HG03135 (cell line): ENCODE measurements around the gene PEX5L.
"Not testable (repeated sequence)": the region's sequence is repeated elsewhere in the genome, so short reads cannot be mapped to it uniquely, and the experiment has no call there.

Experiments used
- ATAC-seq: cut with Tn5 transposase; IDR thresholded peaks from one replicate; pipeline ENCODE4 v1.9.1; 2021; ENCODE audit warnings: mild to moderate bottlenecking, moderate library complexity; ENCODE audit not compliant: unreplicated experiment

The PEX5L gene

GRCh38 chr3:180036671-180037455, at the start of gene PEX5L:
Gene PEX5L (minus strand): TSS chr3:180036937. CDS start chr3:180036599, 338 bp downstream.
- peak; percentile 88 for ATAC-seq

- no peak for ATAC-seq
Measured at GRCh38 chr3:180085122-180085710, 48.5 kb upstream of the PEX5L start.

GRCh38 chr3:180082699-180083098, 46.0 kb upstream of the PEX5L start:
- ATAC-seq, result no peak

GRCh38 chr3:180078592-180078991, 41.9 kb upstream of the PEX5L start:
- ATAC-seq, result no peak

- ATAC-seq, result no peak
Measured at GRCh38 chr3:180073561-180073960, 36.8 kb upstream of the PEX5L start.

GRCh38 chr3:180072786-180073185, 36.0 kb upstream of the PEX5L start:
- no peak for ATAC-seq

GRCh38 chr3:180070925-180071324, 34.2 kb upstream of the PEX5L start:
- ATAC-seq, result no peak

GRCh38 chr3:180068023-180068422, 31.3 kb upstream of the PEX5L start:
- no peak for ATAC-seq

GRCh38 chr3:180066598-180066997, 29.9 kb upstream of the PEX5L start:
- ATAC-seq, result no peak

- no peak for ATAC-seq
Measured at GRCh38 chr3:180063783-180064182, 27.0 kb upstream of the PEX5L start.

GRCh38 chr3:180062771-180063170, 26.0 kb upstream of the PEX5L start:
- no peak for ATAC-seq

GRCh38 chr3:180059356-180059755, 22.6 kb upstream of the PEX5L start:
- no peak for ATAC-seq

- ATAC-seq, result no peak
Measured at GRCh38 chr3:180058238-180058637, 21.5 kb upstream of the PEX5L start.

GRCh38 chr3:180055656-180056055, 18.9 kb upstream of the PEX5L start:
- not testable (repeated sequence) for ATAC-seq

- ATAC-seq, result no peak
Measured at GRCh38 chr3:180049391-180049790, 12.7 kb upstream of the PEX5L start.

GRCh38 chr3:180048840-180049239, 12.1 kb upstream of the PEX5L start:
- ATAC-seq, result no peak

GRCh38 chr3:180048103-180048502, 11.4 kb upstream of the PEX5L start:
- ATAC-seq, result peak; percentile 93

GRCh38 chr3:180040966-180041365, 4.2 kb upstream of the PEX5L start:
- no peak for ATAC-seq

GRCh38 chr3:180036092-180036670, 556 bp downstream of the PEX5L start:
- ATAC-seq, result peak; percentile 55

- ATAC-seq, result no peak
Measured at GRCh38 chr3:180026997-180027396, 9.7 kb downstream of the PEX5L start.

- ATAC-seq, result no peak
Measured at GRCh38 chr3:180018543-180018942, 18.2 kb downstream of the PEX5L start.

- ATAC-seq, result no peak
Measured at GRCh38 chr3:180017846-180018245, 18.9 kb downstream of the PEX5L start.
